Stimulated activated CD8-positive, alpha-beta memory T cell treated with anti-CD3 and anti-CD28 coated beads, Interleukin-12 subunit alpha, Interleukin-12 subunit beta, amount 100 ng/mL, for 4 hours (primary cell): ENCODE results near the gene RPL36.
"Not testable (repeated sequence)": the region's sequence is repeated elsewhere in the genome, so short reads cannot be mapped to it uniquely, and the experiment has no call there.

Source experiments
- DNase-seq: peaks from one replicate; pipeline ENCODE4 v3.0.0-alpha.2; 2020; ENCODE audit warnings: low read depth

Gene RPL36

DNA sequence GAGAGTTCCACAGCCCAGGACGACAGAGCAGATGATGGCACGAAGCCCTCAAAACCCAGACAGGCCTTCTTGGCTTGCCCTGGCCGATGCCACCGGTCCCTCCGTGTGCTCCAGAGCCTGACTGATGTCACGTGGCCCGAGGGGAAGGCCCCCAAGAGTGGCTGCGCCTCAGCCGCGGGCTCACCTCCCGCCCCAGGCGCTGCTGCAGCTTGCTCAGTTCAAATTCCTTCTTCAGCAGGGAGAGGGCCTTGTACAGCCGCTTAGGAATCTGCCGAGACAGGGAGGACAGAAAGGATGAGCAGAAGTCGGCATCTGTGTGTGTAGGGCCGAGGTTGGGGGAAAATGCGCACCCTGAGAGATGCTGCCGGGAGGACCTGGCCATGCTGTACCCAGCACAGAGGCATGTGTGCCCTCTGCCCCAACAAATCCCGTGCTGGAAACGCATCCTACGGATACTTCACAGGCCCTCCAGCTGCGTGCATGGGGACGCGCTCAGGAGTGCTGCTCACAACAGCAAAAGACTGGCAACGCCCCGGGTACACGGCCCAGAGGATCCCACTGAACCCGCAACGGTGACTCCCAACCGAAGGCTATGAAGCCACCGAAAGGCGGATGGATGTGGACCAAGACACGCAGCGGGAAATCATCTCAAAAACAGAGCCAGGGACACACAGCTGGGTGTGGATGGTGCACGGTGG, 16.9 kb downstream of the RPL36 start:
- no peak for DNase-seq

DNA sequence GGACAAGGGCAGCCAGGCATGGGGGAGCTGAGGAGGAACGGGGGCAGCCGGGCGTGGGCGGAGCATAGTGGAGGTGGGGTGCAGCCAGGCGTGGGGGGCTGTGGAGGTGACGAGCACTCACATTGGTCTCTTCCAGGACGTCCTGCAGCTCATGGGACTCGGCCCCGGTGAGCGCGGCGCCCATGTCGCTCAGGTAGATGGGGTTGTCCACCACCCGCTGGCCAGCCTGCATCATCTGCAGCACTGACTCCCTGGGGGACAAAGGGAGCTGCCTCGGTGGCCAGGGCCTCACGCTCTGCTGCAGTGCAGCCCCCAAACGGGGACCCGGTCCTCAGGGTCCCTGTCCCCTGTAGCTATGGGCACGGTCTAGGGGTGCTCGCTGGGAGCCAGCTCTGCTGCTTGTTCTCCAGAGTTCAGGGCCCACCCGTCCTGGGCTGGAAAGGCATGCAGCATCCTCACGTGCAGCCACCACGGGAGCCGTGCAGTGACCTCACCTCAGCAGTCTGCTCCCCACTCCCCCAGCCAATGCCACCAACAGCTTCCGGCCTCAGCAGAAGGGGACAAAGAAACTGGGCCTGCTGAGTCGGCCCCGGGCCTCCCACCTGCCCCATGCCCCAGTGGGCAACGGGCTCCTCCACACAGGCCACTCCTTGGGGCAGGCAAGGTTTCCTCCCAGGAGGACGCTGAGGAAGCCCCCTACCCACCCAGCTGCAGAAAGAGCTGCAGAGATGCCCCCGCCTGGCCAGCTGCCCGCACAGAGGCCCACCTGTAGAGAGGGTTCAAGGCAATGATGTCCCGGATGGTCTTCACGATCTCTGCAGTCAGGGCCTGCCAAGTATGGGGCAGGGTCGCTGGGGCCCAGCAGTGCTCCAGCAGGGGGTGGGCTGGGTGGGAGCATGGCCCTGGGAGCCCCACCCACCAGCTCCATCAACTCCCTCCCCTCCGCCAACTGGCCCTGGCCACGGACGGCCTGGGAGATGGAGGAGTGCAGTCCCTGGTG, 17.8 kb downstream of the RPL36 start:
- no peak for DNase-seq

DNA sequence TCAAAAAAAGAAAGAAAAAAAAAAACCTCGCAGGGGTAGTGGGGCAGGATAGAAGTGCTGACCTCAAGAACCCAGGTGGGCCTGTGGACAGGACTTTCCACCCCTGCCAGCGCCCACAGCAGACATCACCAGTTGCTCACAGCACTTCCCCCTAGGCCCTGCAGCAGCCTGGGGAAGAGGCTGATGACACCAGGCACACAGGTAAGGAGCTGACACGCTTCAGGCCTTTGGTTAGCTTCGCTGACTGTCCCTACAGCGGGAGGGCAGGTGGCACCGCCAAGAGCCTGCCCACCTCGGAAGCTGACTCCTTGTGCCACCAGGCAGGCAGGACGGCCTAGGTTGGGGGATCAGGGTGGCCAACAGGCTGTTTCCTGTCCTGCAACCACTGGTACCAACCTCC, 20.9 kb downstream of the RPL36 start:
- no peak for DNase-seq

DNA sequence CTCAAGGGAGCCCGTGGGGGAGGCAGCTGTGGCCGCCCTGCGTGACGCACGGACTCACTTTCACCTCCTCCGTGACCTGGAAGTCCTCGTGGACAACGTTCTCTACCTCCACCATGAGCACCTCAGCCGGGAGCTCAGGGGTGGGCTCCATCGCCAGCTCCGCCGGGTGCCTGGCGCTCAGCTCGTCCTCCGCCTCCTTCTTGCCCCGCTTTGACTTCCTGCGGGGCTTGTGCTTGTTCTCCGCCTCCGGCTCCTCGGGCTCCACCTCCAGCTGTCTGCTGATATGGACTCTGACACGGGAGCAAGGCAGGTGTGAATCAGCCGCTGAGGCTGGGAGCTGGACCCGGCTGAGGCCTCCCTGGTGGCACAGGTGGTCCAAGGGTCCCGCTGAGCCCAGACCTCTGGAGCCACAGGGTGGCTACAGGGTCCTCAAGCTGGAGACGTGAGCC, 21.6 kb downstream of the RPL36 start:
- no peak for DNase-seq

DNA sequence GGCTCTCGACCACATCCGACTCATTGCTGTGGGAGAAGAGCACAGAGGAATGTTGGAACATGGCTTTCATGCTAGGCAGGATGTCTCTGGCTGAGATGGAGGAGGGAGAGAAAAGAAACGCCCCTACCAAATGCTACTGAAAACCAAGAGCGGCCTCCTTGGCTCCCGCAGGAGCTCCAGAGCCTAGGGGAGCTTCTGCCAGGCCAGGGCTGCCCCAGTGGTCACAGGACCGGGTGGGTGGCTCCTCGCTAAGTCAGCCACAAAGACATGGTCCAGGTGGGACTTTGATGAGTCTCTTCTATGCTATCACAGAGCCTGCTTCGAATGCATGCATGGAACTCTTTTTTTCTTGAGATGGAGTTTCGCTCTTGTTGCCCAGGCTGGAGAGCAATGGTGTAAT, 23.1 kb downstream of the RPL36 start:
- DNase-seq: no peak

DNA sequence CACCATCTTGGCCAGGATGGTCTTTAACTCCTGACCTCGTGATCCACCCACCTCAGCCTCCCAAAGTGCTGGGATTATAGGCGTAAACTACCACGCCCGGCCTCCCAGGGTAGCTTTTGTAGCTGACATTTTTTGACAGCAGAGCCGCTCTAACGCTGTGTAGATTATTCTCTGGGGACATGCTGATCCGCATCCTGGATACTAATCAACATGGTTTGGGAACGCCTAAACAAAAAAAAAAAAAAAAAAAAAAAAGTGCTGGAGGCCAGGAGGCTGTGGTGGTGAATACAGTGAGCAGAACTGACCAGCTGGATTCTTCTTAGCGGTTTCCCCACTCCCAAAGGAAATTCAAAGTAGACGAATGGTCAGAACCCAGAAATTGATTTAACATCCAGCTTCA, 24.7 kb downstream of the RPL36 start:
- no peak for DNase-seq

DNA sequence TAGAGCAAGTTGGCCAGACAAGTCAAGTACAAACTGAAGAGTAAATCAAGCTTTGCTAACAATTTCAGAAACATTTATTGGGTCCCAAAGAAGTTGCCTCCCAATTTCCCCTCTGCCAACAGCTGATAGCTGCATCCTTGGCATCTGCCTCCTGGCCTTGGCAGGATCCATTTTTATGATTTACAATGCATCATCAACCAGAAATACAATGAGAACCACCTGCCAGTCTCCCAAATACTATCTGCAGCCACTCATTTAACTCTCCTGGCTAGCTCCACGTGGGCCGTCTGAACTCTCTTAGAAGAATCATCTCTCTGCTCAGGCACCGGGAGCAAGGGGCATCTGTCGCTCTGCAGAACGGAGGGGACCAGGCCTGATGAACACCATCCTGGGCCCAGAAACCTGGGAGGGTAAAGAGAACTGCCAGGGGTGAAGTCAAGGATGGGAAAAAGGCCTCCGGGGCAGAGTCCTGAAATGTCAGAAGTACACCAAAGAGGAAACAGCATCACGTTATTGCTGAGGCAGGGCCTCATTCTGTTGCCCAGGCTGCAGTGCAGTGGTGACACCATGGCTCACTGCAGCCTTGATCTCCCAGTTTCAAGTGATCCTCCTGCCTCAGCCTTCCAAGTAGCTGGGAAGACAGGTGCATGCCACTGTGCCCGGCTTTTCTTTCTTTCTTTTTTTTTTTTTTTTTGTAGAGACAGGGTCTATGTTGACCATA, 27.3 kb downstream of the RPL36 start:
- no peak for DNase-seq

DNA sequence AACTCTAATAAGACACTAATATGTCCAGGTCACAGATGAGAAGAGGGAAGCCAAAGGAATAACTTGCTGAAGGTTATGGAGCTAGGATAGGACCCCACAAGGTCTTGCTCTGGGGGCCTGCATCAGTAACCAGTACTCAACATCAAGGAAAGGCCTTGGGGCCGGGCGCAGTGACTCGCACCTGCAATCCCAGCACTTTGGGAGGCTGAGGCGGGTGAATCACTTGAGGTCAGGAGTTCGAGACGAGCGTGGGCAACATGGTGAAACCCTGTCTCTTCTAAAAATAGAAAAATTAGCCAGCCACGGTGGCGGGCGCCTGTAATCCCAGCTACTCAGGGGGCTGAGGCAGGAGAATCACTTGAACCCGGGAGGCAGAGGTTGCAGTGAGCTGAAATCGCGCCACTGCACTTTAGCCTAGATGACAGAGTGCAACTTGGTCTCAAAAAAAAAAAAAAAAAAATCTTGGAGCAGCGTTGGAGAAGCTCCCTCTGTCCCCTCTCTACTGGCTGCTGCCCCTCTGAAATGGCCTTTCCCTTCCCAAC, 28.0 kb downstream of the RPL36 start:
- no peak for DNase-seq

DNA sequence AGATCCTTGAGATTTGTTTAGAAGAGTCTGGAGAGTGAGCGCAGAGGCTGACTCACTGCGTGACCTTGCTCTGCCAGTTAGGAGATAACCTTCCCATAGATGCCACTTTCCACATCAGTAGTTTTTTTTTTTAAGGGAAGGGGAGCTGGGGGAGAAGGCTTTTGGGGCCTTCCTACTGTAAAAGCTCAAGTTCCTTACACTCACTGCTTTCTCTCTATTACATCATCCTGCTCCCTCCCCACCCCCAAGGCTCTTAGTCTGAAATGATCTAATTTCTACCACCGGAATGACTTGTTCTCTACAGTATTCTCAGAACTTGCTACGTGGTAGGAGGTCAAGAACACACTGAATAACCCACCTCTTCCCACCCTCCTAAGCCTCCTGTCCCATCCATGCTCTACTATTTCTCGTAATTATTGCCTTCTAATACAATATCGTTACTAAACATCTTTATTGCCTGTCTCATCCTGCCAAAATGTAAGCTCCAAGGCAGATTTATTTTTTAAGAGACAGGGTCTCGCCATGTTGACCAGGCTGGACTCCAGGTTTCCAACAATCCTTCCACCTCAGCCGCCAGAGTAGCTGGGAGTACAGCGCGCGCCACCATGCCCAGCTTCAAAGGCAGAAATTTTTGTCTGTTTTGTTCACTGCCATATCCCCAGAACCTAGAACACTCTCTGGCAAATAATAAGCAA, 28.6 kb downstream of the RPL36 start:
- no peak for DNase-seq

DNA sequence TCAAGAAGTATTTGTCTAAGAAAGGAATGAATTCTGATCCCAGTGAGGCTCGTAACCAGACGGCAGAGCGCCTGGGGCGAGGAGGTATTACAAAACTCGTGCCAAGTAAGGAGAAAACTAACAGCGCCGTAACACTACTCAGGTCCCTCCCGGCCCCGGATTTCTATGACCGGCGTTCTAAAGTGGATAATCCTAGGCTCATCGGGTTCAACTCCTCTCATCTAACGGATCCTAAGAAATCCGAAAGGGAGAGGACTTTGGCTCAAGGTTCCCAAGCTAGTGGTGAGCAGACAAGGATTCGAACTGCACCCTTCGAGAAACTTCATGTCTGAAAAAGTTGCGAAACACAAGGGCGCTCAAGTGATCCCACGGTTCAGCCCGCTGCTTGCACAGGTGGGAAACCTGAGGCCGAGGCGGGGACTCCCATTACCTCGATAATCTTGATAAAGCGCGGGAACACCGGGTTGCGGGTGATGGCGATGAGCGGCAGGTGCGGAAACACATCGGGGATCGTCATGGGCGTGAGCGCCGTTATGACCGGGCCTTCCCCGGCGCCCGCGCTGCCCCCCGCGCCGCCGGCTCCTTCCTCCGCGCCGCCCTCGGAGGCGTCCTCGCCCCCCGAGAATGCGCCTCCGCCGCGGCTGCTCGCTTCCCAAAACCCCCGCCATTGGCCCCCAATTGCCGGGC, 29.3 kb downstream of the RPL36 start:
- no peak for DNase-seq

DNA sequence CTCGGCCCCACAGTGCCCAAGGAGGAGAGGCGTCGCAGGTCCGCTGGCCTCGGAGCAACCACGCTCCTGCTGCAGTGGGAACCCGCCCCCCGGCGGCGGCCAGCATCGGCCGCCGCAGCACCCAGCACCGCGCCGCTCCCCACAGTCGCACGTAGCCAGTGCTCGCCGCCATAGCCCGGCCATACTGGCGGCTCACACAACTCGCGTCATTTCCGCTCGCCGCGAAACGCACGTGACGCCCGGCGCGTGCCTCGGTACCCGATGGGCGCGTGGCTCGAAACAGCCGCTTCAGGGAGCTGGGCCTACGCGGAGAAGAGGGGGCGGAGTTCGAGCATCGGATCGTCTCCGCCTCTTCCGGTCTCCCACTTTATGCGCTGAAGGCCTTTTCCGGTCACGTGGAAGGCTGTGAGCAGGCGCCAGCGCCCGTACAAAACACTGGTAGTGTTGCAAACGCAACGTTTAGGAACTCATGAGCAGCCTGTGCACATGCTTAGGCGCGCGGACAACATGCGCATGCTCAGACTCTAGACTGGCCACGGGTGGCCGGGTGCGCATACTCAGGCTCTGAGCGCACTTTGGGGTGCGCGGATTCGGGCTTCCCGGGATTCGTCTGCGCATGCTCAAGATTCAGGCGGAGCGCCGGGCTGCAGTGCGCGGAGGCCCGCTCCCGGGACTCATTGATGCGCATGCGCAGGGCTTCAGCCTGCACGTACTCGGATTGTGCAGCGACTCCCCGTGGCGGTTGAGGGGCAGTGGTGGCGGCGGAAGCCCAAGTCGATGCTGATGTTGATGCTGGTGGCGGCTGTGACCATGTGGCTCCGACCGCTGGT, 30.1 kb downstream of the RPL36 start, which contains the start of the genes CATSPERD and LONP1:
Gene CATSPERD (plus strand): TSS at position 677 of the 830 bp plus-strand sequence. CDS start 101 bp downstream, at position 778.
Gene LONP1 (minus strand): TSS at position 186 of the 830 bp plus-strand sequence. CDS start 14 bp downstream, at position 172.
- DNase-seq: peak; percentile 96

DNA sequence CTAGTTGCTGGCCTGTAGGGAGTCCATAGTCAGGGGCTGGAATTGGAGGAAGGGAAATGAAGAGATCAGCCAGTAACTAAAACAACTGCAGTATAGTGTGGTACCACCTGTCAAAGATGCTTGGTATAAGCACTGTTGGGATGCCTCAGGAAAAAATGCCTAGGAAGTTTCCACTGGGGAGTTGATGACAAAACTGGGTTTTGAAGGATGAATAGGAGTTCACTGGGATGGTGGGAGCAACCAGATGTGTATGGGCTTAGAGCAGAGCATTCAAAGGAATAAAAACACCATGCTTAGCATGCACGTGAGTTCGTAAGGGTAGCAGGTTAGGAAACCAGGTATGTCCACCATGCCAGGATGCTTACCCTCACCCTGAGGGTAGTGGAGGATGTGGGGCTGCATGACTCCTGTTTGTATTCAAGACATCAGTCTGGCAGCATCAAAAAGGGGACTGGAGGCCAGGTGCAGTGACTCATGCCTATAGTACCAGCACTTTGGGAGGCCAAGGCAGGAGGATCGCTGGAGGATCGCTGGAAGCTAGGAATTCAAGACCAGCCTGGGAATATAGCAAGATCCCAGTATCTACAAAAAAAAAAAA, 37.5 kb downstream of the RPL36 start:
- DNase-seq: no peak

DNA sequence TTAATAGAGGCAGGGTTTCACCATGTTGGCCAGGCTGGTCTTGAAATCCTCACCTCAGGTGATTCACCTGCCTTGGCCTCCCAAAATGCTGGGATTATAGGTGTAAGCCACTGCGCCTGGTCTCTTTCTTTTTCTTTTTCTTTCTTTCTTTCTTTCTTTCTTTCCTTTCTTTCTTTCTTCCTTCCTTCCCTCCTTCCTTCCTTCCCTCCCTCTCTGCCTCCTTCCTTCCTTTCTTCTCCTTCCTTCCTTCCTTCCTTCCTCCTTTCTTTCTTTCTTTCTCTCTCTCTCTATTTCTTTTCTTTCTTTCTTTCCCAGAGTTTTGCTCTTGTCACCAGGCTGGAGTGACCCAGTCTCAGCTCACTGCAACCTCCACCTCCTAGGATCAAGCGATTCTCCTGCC, 43.1 kb downstream of the RPL36 start:
- not testable (repeated sequence) for DNase-seq

DNA sequence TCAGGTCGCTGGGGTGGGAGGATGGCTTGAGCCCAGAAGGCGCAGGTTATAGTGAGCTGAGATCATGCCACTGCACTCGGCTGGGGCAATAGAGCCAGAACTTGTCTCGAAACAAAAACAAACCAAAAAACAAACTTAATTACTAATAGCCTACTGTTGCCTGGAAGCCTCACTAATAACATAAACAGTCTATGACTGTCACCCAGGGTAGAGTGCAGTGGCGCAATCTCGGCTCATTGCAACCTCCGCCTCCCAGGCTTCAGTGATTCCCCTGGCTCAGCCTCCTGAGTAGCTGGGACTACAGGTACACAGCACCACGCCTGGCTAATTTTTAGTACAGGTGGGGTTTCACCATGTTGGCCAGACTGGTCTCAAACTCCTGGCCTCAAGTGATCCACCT, 48.3 kb downstream of the RPL36 start:
- no peak for DNase-seq
